VCaP (cell line): ENCODE results near the gene TRNP1.

Source experiments
- H3K27ac ChIP-seq: fragments of 450-650 bp; 2 replicates; pipeline ENCODE4 v1.5.1; 2017
- TF ChIP-seq, protein P1 (sequence below): fragments of 450-650 bp; conservative IDR thresholded peaks from 2 replicates; pipeline ENCODE4 v1.5.1; 2017; ENCODE audit warnings: mild to moderate bottlenecking, moderate library complexity

TRNP1 gene

GRCh38 chr1:27011058-27011764, 17.7 kb downstream of the TRNP1 start:
- no peak overlapping the region for H3K27ac ChIP-seq
- TF ChIP-seq, protein P1, sequence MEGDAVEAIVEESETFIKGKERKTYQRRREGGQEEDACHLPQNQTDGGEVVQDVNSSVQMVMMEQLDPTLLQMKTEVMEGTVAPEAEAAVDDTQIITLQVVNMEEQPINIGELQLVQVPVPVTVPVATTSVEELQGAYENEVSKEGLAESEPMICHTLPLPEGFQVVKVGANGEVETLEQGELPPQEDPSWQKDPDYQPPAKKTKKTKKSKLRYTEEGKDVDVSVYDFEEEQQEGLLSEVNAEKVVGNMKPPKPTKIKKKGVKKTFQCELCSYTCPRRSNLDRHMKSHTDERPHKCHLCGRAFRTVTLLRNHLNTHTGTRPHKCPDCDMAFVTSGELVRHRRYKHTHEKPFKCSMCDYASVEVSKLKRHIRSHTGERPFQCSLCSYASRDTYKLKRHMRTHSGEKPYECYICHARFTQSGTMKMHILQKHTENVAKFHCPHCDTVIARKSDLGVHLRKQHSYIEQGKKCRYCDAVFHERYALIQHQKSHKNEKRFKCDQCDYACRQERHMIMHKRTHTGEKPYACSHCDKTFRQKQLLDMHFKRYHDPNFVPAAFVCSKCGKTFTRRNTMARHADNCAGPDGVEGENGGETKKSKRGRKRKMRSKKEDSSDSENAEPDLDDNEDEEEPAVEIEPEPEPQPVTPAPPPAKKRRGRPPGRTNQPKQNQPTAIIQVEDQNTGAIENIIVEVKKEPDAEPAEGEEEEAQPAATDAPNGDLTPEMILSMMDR, result no peak

GRCh38 chr1:27011976-27012563, 18.6 kb downstream of the TRNP1 start:
- TF ChIP-seq, protein P1, result no peak
- no peak overlapping the region for H3K27ac ChIP-seq

GRCh38 chr1:27015260-27015659, 21.8 kb downstream of the TRNP1 start:
- TF ChIP-seq, protein P1, result no peak
- no peak overlapping the region for H3K27ac ChIP-seq

GRCh38 chr1:27016376-27016775, 22.9 kb downstream of the TRNP1 start:
- no peak overlapping the region for H3K27ac ChIP-seq
- TF ChIP-seq, protein P1, result no peak

- no peak overlapping the region for H3K27ac ChIP-seq
Observed at GRCh38 chr1:27017207-27017606, 23.7 kb downstream of the TRNP1 start.

GRCh38 chr1:27018316-27018715, 24.8 kb downstream of the TRNP1 start:
- TF ChIP-seq, protein P1, result no peak
- no peak overlapping the region for H3K27ac ChIP-seq

More at GRCh38 chr1:27017207-27017606, 23.7 kb downstream of the TRNP1 start:
- TF ChIP-seq, protein P1, result no peak

DNA sequence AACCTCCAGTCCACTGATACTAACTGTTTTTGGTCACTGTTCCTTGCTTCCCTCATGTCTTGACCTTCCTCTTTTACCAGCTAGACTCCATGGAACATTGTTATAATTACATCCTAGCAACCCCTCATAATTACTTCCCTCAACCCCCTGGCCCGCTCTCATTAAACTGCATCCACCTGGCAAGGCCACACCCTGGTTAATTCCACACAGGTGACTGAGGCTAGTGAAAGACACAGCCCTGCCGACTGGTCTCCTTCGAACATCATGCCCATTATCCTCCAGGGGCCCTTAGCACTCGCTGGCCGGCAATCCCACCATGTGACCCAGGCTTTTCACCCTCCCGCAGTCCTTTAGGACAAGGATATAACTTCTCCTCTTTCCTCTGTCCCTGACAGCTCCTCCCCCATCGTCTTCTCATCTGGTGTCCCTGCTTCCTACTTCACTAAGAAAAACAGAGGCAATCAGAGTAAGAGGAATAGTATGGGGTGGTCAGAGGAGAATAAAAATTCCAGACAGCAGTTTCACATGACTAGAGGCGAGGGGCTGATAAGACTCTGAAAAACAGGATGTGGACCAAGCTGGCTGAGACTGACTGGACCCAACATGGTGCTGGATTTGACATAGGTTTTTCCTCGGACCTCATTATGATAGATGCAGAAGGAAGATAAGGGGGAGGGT, 28.0 kb downstream of the TRNP1 start:
- H3K27ac ChIP-seq, result no peak overlapping the region
- TF ChIP-seq, protein P1, result no peak
